Mammary epithelial cell (primary cell): ENCODE results near the gene STXBP5L.

Experiments
- CTCF ChIP-seq, 2 donors: IDR thresholded peaks in 1 of 2; conservative IDR thresholded peaks in 1 of 2; 2 replicates each; pipeline ENCODE4 v1.5.1; 2011 to 2012; ENCODE audit warnings: inconsistent platforms in 2 of 2, low read length in 2 of 2, mild to moderate bottlenecking in 2 of 2, control low read depth in 1 of 2, low read depth in 1 of 2; ENCODE audit not compliant: insufficient read depth in 1 of 2; ENCODE audit errors: extremely low read depth in 1 of 2
- EZH2 ChIP-seq: IDR thresholded peaks from 2 replicates; pipeline ENCODE4 v1.6.1; 2012; ENCODE audit warnings: low read length, inconsistent platforms, borderline replicate concordance

- TF ChIP-seq EZH2 = no peak
- TF ChIP-seq CTCF (conservative IDR thresholded peaks at IDR 0.05 in 1 of 2, IDR thresholded peaks at IDR 0.05 in 1 of 2; ENCODE audit: extremely low read depth in 1 of 2, insufficient read depth in 1 of 2, low read depth in 1 of 2, low read length in 2 of 2) = no peak
These were observed 259.6 kb downstream of the STXBP5L start for GRCh38 chr3:121167374-121168139.
